H9 (cell line): Measurements from ENCODE around the gene CBS. TPM values are rescaled to one million over a fixed set of nuclear protein-coding genes. Genes with fewer than 3 reads are reported as not detected.
"Not testable (repeated sequence)": the region's sequence is repeated elsewhere in the genome, so short reads cannot be mapped to it uniquely, and the experiment has no call there.

ENCODE experiments used
- DNase-seq: peaks from one replicate; pipeline ENCODE4 v3.0.0-alpha.2; 2017
- H2AFZ ChIP-seq: one replicate; pipeline ENCODE4 v1.6.1; 2013; ENCODE audit warnings: mild to moderate bottlenecking, low read length, control low read depth, moderate library complexity
- H2AK5ac ChIP-seq: 2 replicates; pipeline ENCODE4 v1.6.1; 2013; ENCODE audit warnings: low read length, control low read depth, mixed read lengths; ENCODE audit not compliant: insufficient read length
- H2BK120ac ChIP-seq: one replicate; pipeline ENCODE4 v1.6.1; 2013; ENCODE audit warnings: low read depth, mild to moderate bottlenecking, low read length, control low read depth, inconsistent platforms; ENCODE audit not compliant: poor library complexity, severe bottlenecking
- H2BK12ac ChIP-seq: 2 replicates; pipeline ENCODE4 v1.6.1; 2013; ENCODE audit warnings: low read length, control low read depth, mixed read lengths, low read depth; ENCODE audit not compliant: insufficient read length
- H2BK15ac ChIP-seq: 2 replicates; pipeline ENCODE4 v1.6.1; 2013; ENCODE audit warnings: low read depth, low read length, control low read depth
- H2BK20ac ChIP-seq: one replicate; pipeline ENCODE4 v1.6.1; 2013; ENCODE audit warnings: low read depth, mild to moderate bottlenecking, low read length, control low read depth, inconsistent platforms; ENCODE audit not compliant: poor library complexity, severe bottlenecking
- H2BK5ac ChIP-seq: 2 replicates; pipeline ENCODE4 v1.6.1; 2013; ENCODE audit warnings: low read length, control low read depth, mixed read lengths; ENCODE audit not compliant: insufficient read length
- H3K14ac ChIP-seq: 2 replicates; pipeline ENCODE4 v1.6.1; 2013; ENCODE audit warnings: low read length, control low read depth; ENCODE audit not compliant: insufficient read depth
- H3K18ac ChIP-seq: 2 replicates; pipeline ENCODE4 v1.6.1; 2013; ENCODE audit warnings: low read depth, mild to moderate bottlenecking, mixed read lengths, low read length, control low read depth; ENCODE audit not compliant: insufficient read length
- H3K23ac ChIP-seq: 2 replicates; pipeline ENCODE4 v1.6.1; 2013; ENCODE audit warnings: low read length, control low read depth, mixed read lengths, low read depth; ENCODE audit not compliant: insufficient read length
- H3K23me2 ChIP-seq: 2 replicates; pipeline ENCODE4 v1.6.1; 2013; ENCODE audit warnings: low read depth, mild to moderate bottlenecking, mixed read lengths, low read length, control low read depth; ENCODE audit not compliant: insufficient read length, poor library complexity, severe bottlenecking
- H3K27ac ChIP-seq: 2 replicates; pipeline ENCODE4 v1.5.1; 2013; ENCODE audit warnings: low read length, control low read depth, mixed read lengths, low read depth; ENCODE audit not compliant: insufficient read length
- H3K27me3 ChIP-seq: 2 replicates; pipeline ENCODE4 v1.6.1; 2013; ENCODE audit warnings: low read length, control low read depth, inconsistent platforms; ENCODE audit not compliant: insufficient read depth
- H3K4ac ChIP-seq: 2 replicates; pipeline ENCODE4 v1.6.1; 2013; ENCODE audit warnings: low read depth, mild to moderate bottlenecking, control low read depth, inconsistent platforms, low read length, moderate library complexity
- H3K4me1 ChIP-seq: 2 replicates; pipeline ENCODE4 v1.6.1; 2013; ENCODE audit warnings: low read length, control low read depth, inconsistent platforms; ENCODE audit not compliant: insufficient read depth
- H3K4me2 ChIP-seq: 2 replicates; pipeline ENCODE4 v1.6.1; 2013; ENCODE audit warnings: low read length, control low read depth, mixed read lengths; ENCODE audit not compliant: insufficient read length, insufficient read depth
- H3K56ac ChIP-seq: 2 replicates; pipeline ENCODE4 v1.6.1; 2013; ENCODE audit warnings: low read depth, mild to moderate bottlenecking, mixed read lengths, low read length, control low read depth; ENCODE audit not compliant: insufficient read length
- H3K79me1 ChIP-seq: 2 replicates; pipeline ENCODE4 v1.6.1; 2013; ENCODE audit warnings: low read depth, mild to moderate bottlenecking, moderate library complexity, low read length, control low read depth, inconsistent platforms; ENCODE audit not compliant: insufficient read depth, poor library complexity, severe bottlenecking
- H3K79me2 ChIP-seq: 2 replicates; pipeline ENCODE4 v1.6.1; 2013; ENCODE audit warnings: low read length, control low read depth, inconsistent platforms; ENCODE audit not compliant: insufficient read depth
- H3K9ac ChIP-seq: 2 replicates; pipeline ENCODE4 v1.6.1; 2013; ENCODE audit warnings: low read length, control low read depth, mixed read lengths; ENCODE audit not compliant: insufficient read length; ENCODE audit errors: extremely low read depth
- H3K9me3 ChIP-seq: one replicate; pipeline ENCODE4 v1.6.1; 2013; ENCODE audit warnings: low read depth, low read length, inconsistent platforms; ENCODE audit not compliant: control insufficient read depth
- H3T11ph ChIP-seq: one replicate; pipeline ENCODE4 v1.6.1; 2013; ENCODE audit warnings: mild to moderate bottlenecking, low read length, control low read depth, inconsistent platforms
- H4K20me1 ChIP-seq: one replicate; pipeline ENCODE4 v1.6.1; 2013; ENCODE audit not compliant: control insufficient read depth, insufficient read length, insufficient read depth
- H4K5ac ChIP-seq: 2 replicates; pipeline ENCODE4 v1.6.1; 2013; ENCODE audit warnings: low read depth, mild to moderate bottlenecking, mixed read lengths, low read length, control low read depth; ENCODE audit not compliant: insufficient read length
- H4K8ac ChIP-seq: replicated peaks from 2 replicates; pipeline ENCODE4 v1.6.1; 2013; ENCODE audit warnings: low read length, control low read depth, mixed read lengths, low read depth; ENCODE audit not compliant: insufficient read length
- H4K91ac ChIP-seq: 2 replicates; pipeline ENCODE4 v1.6.1; 2013; ENCODE audit warnings: low read depth, mild to moderate bottlenecking, moderate library complexity, mixed read lengths, low read length, control low read depth; ENCODE audit not compliant: insufficient read length
- H3K27ac Mint-ChIP-seq, 3 experiments: 2 replicates in 2 of 3; 3 replicates in 1 of 3; pipeline ENCODE4 v1.8.0; 2020 to 2021; ENCODE audit warnings: mixed read lengths in 3 of 3, mild to moderate bottlenecking in 1 of 3, moderate library complexity in 1 of 3
- H3K27me3 Mint-ChIP-seq: 2 replicates; pipeline ENCODE4 v1.8.0; 2021; ENCODE audit warnings: low read depth, mild to moderate bottlenecking, moderate library complexity, mixed read lengths
- H3K36me3 Mint-ChIP-seq, 3 experiments: 2 replicates in 2 of 3; 3 replicates in 1 of 3; pipeline ENCODE4 v1.8.0; 2020 to 2021; ENCODE audit warnings: low read depth in 3 of 3, mixed read lengths in 3 of 3; ENCODE audit not compliant: insufficient read depth in 1 of 3
- H3K4me1 Mint-ChIP-seq, 2 experiments: 2 replicates each; pipeline ENCODE4 v1.8.0; 2020; ENCODE audit warnings: mixed read lengths in 2 of 2
- H3K4me3 Mint-ChIP-seq, 2 experiments: 2 replicates in 1 of 2; 3 replicates in 1 of 2; pipeline ENCODE4 v1.8.0; 2020 to 2021; ENCODE audit warnings: mild to moderate bottlenecking in 2 of 2, mixed read lengths in 2 of 2, moderate library complexity in 1 of 2
- H3K9me3 Mint-ChIP-seq, 2 experiments: 2 replicates in 1 of 2; 3 replicates in 1 of 2; pipeline ENCODE4 v1.8.0; 2020; ENCODE audit warnings: mild to moderate bottlenecking in 2 of 2, mixed read lengths in 2 of 2, moderate library complexity in 1 of 2
- WGBS: extraction: QIAGEN DNeasy Blood & Tissue Kit; methylation state at CpG from one replicate; pipeline ENCODE4 v1.1.7; 2013; ENCODE audit warnings: missing lambda C conversion rate, low lambda C conversion rate, mixed read lengths; ENCODE audit not compliant: insufficient read length; ENCODE audit errors: extremely low coverage; 5-methylcytosine and 5-hydroxymethylcytosine counted together
- total RNA-seq: library from RNA; stranded (reverse); gene quantifications from 2 replicates; pipeline ENCODE4 v1.2.1, GENCODE V29; 2021

The CBS gene
- total RNA-seq, 1 experiment from 2014 or later = 350 TPM

- H2BK15ac ChIP-seq, H4K5ac ChIP-seq, H3K27ac Mint-ChIP-seq, H3K14ac ChIP-seq, H2AK5ac ChIP-seq, H3K27ac ChIP-seq, H4K20me1 ChIP-seq, H3K56ac ChIP-seq, H3K4me2 ChIP-seq, H3K4ac ChIP-seq, H3K9me3 ChIP-seq, H3K27me3 Mint-ChIP-seq, H3K4me1 ChIP-seq, H2AFZ ChIP-seq, H3K23me2 ChIP-seq, H3K36me3 Mint-ChIP-seq, H3K18ac ChIP-seq, H3K9me3 Mint-ChIP-seq, H4K91ac ChIP-seq, H3K79me1 ChIP-seq, H3K4me1 Mint-ChIP-seq, H2BK12ac ChIP-seq, H4K8ac ChIP-seq, H2BK5ac ChIP-seq, H2BK20ac ChIP-seq, DNase-seq, H3K23ac ChIP-seq, H3K79me2 ChIP-seq, H3T11ph ChIP-seq, H2BK120ac ChIP-seq, H3K27me3 ChIP-seq, H3K9ac ChIP-seq: not testable (repeated sequence)
- no CpG with 5 or more reads among the region's 107 CpGs for WGBS
- peak within 1 kb of the TSS in 1 of 2 experiments; percentile 52; a peak in 3 of 5 replicates for H3K4me3 Mint-ChIP-seq
Observed at GRCh38 chr21:43106965-43107793, 31.5 kb upstream of the CBS start, which contains the start of gene U2AF1. U2AF1 (minus strand) TSS chr21:43107570; CDS start chr21:43107494, 76 bp downstream.

GRCh38 chr21:43104642-43105041, 29.0 kb upstream of the CBS start:
- H3K4me3 Mint-ChIP-seq, DNase-seq, H2BK120ac ChIP-seq, H2AFZ ChIP-seq, H3K14ac ChIP-seq, H2BK15ac ChIP-seq, H3K27me3 Mint-ChIP-seq, H3K36me3 Mint-ChIP-seq, H3K79me1 ChIP-seq, H2AK5ac ChIP-seq, H3K27ac ChIP-seq, H3K9me3 Mint-ChIP-seq, H3K56ac ChIP-seq, H2BK20ac ChIP-seq, H3K18ac ChIP-seq, H4K20me1 ChIP-seq, H3K4me1 Mint-ChIP-seq, H3K9ac ChIP-seq, H3K23ac ChIP-seq, H2BK5ac ChIP-seq, H4K8ac ChIP-seq, H3K27ac Mint-ChIP-seq, H3K23me2 ChIP-seq, H3K4ac ChIP-seq, H3K4me1 ChIP-seq, H2BK12ac ChIP-seq, H3T11ph ChIP-seq, H3K4me2 ChIP-seq, H3K9me3 ChIP-seq, H4K91ac ChIP-seq, H3K79me2 ChIP-seq, H3K27me3 ChIP-seq, H4K5ac ChIP-seq: not testable (repeated sequence)
- no CpG with 5 or more reads among the region's 5 CpGs for WGBS
